Measurements from ENCODE around the gene HLF.

HLF gene

DNA sequence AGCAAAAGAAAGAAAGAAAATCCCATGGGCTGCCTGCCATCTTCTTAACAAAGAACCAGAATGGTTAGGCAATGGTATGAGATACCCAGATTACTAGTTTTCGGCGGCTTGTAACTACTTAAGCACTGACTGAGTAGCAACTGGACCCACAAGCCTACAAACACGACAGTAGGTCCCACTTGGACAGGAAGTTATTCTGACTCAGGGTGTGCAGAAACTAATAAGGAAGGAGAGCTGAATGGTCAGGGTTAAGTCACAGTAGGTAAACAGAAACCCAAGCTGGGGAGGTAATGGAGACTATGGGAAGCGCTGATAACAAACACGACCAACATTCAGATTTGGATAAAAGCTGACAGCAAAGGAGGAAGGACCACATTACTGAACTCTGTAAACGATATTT is 10.4 kb upstream of the HLF start:
- TF ChIP-seq, protein P1, sequence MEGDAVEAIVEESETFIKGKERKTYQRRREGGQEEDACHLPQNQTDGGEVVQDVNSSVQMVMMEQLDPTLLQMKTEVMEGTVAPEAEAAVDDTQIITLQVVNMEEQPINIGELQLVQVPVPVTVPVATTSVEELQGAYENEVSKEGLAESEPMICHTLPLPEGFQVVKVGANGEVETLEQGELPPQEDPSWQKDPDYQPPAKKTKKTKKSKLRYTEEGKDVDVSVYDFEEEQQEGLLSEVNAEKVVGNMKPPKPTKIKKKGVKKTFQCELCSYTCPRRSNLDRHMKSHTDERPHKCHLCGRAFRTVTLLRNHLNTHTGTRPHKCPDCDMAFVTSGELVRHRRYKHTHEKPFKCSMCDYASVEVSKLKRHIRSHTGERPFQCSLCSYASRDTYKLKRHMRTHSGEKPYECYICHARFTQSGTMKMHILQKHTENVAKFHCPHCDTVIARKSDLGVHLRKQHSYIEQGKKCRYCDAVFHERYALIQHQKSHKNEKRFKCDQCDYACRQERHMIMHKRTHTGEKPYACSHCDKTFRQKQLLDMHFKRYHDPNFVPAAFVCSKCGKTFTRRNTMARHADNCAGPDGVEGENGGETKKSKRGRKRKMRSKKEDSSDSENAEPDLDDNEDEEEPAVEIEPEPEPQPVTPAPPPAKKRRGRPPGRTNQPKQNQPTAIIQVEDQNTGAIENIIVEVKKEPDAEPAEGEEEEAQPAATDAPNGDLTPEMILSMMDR (IDR thresholded peaks at IDR 0.05; ENCODE audit: unreplicated experiment in 3 of 3): no peak
- peaks cover 4% of the 10 kb centered on the region for H3K9me3 Mint-ChIP-seq
- H3K27me3 Mint-ChIP-seq (ENCODE audit: low read depth): peaks cover 12% of the 10 kb centered on the region
- no peaks in the 10 kb centered on the region for H3K4me1 Mint-ChIP-seq
- no peak overlapping the region for H3K4me3 Mint-ChIP-seq
- no peaks in the 10 kb centered on the region for H3K36me3 Mint-ChIP-seq (ENCODE audit: low read depth)
- H3K27ac Mint-ChIP-seq: no peak overlapping the region

DNA sequence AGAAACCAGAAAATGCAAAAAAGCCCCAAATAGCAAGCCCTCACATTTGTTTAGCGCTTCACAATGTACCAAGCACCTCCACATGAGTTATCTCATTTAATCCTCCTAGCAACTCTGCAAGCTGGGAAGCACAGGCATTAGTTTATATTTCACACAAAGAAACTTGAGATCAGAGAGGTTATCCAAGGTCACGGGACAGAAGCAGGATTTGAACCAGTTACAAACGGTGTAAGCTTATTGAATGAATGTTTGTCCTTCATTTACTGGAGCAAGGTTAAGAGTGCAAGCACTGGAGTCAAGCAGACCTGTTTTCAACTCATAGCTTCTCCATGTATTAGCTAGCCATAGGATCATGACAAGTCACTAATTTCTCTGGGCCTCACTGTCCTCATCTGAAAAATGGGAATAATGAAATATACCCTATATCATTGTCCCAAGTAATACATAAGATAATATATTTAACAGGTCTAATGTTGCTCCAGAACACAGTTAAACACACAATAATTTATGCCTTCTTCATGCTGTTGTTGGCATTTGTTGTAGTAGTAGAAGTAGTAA is 6.1 kb upstream of the HLF start:
- H3K27me3 Mint-ChIP-seq (ENCODE audit: low read depth): peaks cover 42% of the 10 kb centered on the region

DNA sequence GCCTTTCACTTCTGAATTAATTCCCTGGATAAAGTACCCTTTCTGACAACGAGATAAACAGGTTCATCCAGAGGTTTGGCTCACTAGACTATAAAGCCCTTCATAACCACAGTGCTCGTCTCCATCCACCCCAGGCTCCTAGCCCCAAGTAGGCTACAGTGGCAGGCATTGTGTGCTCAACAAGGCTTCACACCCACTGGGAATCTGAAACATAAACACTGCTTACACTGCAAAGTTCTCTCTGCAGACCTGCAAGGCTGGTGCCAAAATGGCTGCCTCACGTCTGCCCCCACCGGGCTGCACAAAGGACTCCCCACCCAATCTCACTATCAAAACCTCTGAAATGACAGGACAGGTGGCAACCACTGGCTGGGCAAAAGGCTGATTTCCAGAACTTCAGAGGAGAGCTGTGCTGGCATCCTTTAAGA is 5.1 kb upstream of the HLF start:
- no peak overlapping the region for H3K27ac Mint-ChIP-seq
- no peak overlapping the region for H3K4me3 Mint-ChIP-seq
- peaks cover 3% of the 10 kb centered on the region for H3K9me3 Mint-ChIP-seq
- peaks cover 7% of the 10 kb centered on the region for H3K4me1 Mint-ChIP-seq
- H3K36me3 Mint-ChIP-seq (ENCODE audit: low read depth): no peaks in the 10 kb centered on the region
- peaks cover 53% of the 10 kb centered on the region for H3K27me3 Mint-ChIP-seq (ENCODE audit: low read depth)
- TF ChIP-seq, protein P1 (IDR thresholded peaks at IDR 0.05; ENCODE audit: unreplicated experiment in 3 of 3): no peak

More for the DNA sequence above, 6.1 kb upstream of the HLF start:
- TF ChIP-seq, protein P1 (IDR thresholded peaks at IDR 0.05; ENCODE audit: unreplicated experiment in 3 of 3): no peak
- peaks cover 3% of the 10 kb centered on the region for H3K9me3 Mint-ChIP-seq
- H3K4me3 Mint-ChIP-seq: no peak overlapping the region
- H3K36me3 Mint-ChIP-seq (ENCODE audit: low read depth): no peaks in the 10 kb centered on the region
- H3K27ac Mint-ChIP-seq: no peak overlapping the region
- H3K4me1 Mint-ChIP-seq: no peaks in the 10 kb centered on the region

DNA sequence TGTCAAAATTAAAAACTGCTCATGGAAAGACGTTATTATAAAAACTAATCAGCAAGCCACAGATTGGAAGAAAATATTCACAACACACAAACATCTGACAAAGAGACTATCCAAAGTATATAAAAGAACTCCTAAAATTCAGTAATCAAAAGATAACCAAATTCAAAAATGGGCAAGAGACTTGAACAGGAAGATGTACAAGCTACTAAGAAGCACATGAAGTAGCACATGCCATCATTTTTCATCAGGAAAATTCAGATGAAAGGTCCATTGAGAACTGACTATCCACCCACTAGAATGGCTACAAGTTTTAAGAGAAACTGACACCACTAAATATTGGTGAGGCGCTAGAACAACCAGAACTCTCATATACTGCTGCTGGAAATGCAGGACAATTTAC is 3.4 kb upstream of the HLF start:
- Mint-ChIP-seq H3K9me3 (peaks cover 3% of the 10 kb centered on the region), H3K27ac (no peak overlapping the region)

DNA sequence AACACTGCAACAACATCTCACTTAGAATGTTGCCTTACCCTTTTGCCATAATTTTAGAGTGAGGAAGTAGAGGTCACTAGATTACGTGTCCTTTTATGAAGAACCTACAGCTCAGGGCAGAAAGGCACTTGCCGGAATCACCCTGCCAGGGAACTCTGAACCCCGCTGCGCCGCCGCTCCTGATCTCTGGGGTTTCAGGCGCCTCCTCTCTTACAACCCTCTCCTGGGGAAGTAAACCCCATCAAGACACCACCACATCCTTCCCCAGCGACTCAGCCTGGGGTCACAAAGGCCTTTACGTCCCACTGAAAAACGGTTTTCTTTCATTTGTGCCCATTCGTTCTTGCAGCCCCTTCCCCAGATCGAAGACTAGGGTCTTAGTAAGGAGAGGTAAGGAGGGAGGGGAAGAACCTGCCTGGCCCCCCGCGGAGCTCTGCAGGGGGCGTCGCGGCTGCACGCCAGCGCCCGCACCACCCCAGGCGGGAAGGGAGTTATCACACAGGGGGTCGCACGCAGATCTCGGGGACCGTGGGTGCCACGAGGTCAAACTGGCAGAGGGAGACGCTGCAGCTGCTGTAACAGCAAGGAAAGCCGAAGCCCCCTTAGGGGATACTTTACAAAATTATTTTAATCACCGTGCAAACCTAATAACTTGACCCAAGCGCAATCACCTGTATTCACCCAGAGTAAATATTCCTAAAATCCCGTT is 1.0 kb upstream of the HLF start:
- H3K27ac Mint-ChIP-seq: no peak overlapping the region
- H3K4me3 Mint-ChIP-seq: peak overlapping the region; percentile 78 to 83 (median 82)
- H3K27me3 Mint-ChIP-seq (ENCODE audit: low read depth): peaks cover 79% of the 10 kb centered on the region
- TF ChIP-seq, protein P1 (IDR thresholded peaks at IDR 0.05; ENCODE audit: unreplicated experiment in 3 of 3): no peak
- H3K9me3 Mint-ChIP-seq: peaks cover 3% of the 10 kb centered on the region
- H3K36me3 Mint-ChIP-seq (ENCODE audit: low read depth): no peaks in the 10 kb centered on the region
- peaks cover 18% of the 10 kb centered on the region for H3K4me1 Mint-ChIP-seq

More for the DNA sequence above, 3.4 kb upstream of the HLF start:
- H3K4me1 Mint-ChIP-seq: peaks cover 8% of the 10 kb centered on the region
- no peak overlapping the region for H3K4me3 Mint-ChIP-seq
- TF ChIP-seq, protein P1 (IDR thresholded peaks at IDR 0.05; ENCODE audit: unreplicated experiment in 3 of 3): no peak
- H3K36me3 Mint-ChIP-seq (ENCODE audit: low read depth): no peaks in the 10 kb centered on the region
- peaks cover 67% of the 10 kb centered on the region for H3K27me3 Mint-ChIP-seq (ENCODE audit: low read depth)

DNA sequence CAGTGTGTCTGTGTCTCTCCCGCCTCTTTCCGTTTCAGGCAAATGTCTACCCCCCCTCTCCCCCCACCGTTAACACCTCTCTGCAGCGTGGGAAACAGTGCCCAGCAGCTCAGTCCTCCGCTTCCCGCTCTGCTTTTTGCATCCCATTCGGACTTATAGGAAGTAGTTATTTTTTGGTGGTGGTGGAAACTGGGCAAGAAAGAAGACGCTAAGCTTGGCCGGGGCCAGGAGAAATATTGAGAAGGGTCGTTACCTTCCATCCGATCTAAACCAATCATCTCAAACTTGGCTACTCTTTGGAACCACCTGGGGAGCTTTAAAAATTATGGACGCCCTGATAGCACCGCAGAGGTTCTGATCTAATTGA is 499 bp upstream of the HLF start:
- H3K4me1 Mint-ChIP-seq: peaks cover 18% of the 10 kb centered on the region

More for the DNA sequence above, 499 bp upstream of the HLF start:
- Mint-ChIP-seq H3K27me3 (ENCODE audit: low read depth) (peaks cover 84% of the 10 kb centered on the region), H3K27ac (no peak overlapping the region), H3K36me3 (ENCODE audit: low read depth) (no peaks in the 10 kb centered on the region), H3K4me3 (peak overlapping the region; percentile 78 to 83 (median 82)), H3K9me3 (peaks cover 3% of the 10 kb centered on the region)
- TF ChIP-seq, protein P1 (IDR thresholded peaks at IDR 0.05; ENCODE audit: unreplicated experiment in 3 of 3): no peak

All from nephron (organoid).